ENCODE results near the gene SUGT1.
A peak's percentile ranks its signal among the peaks of the same experiment; 100 is the strongest.
"Not testable (repeated sequence)": the region's sequence is repeated elsewhere in the genome, so short reads cannot be mapped to it uniquely, and the experiment has no call there.

SUGT1 gene

GRCh38 chr13:52615812-52616211 is 36.8 kb upstream of the SUGT1 start:
- DNase-seq, result no peak
- H3K9me3 ChIP-seq, result no peaks in the 10 kb centered on the region
- intact Hi-C loops (cut with DNase I; ENCODE audit: low total_unique reads), result loop anchor here (5.0 kb wide), 1 partner anchor 36 kb away; the partner anchor contains the start of gene SUGT1
- H3K27ac ChIP-seq, result no peak overlapping the region
- H3K36me3 ChIP-seq, result no peaks in the 10 kb centered on the region
- H3K4me1 ChIP-seq, result peaks cover 0 to 20% (median 5%) of the 10 kb centered on the region in 4 donors
- no peaks in the 10 kb centered on the region for H3K27me3 ChIP-seq
- H3K4me3 ChIP-seq, result no peak overlapping the region
- no peak for TF ChIP-seq CTCF (IDR thresholded peaks at IDR 0.05)

- no peak for TF ChIP-seq CTCF (IDR thresholded peaks at IDR 0.05)
- no peaks in the 10 kb centered on the region for H3K36me3 ChIP-seq
- peak overlapping the region; percentile 82 to 90 for H3K27ac ChIP-seq
- DNase-seq, result peak; percentile 78 to 89
- no peaks in the 10 kb centered on the region for H3K27me3 ChIP-seq
- H3K4me1 ChIP-seq, result peaks cover 0 to 20% (median 8%) of the 10 kb centered on the region in 4 donors
- H3K4me3 ChIP-seq, result peak overlapping the region; percentile 63 to 84
- intact Hi-C loops (cut with DNase I; ENCODE audit: low total_unique reads), result loop anchor here (5.0 kb wide), 1 partner anchor 35 kb away; the partner anchor contains the start of gene SUGT1
- H3K9me3 ChIP-seq, result no peaks in the 10 kb centered on the region
Measured at GRCh38 chr13:52617070-52618060, 35.3 kb upstream of the SUGT1 start.

DNA sequence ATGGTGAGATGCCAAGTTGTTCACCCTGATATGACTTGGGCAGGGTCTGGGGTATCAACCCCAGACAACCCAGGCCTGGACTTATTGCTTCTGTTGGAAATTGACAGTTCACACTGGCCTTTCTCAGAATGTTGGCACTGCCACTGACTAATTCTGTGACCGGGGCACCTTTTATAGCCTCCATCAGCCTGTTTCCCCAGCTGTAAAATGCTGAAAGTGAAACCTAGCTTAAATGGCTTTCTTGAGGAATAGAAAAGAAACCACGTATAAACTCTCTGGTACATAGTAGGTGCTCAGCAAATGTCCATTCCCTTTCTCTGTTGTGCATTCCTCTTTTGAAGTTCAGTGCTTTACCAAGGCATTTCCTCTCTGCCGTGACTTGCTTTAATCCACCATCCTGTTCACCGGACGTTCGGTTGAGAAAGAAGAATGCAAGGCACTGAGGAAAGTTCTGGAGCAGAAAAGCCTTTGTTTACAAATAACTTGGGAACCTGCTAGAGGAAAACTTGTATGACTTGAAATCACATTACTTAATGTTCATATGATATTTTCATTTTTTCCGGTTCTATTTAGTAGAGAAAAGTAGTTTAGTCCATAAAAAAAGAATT is 21.4 kb upstream of the SUGT1 start:
- H3K4me3 ChIP-seq; H3K4me1 ChIP-seq; DNase-seq; H3K27me3 ChIP-seq; H3K27ac ChIP-seq; intact Hi-C loops (cut with DNase I; ENCODE audit: low total_unique reads); H3K9me3 ChIP-seq: not testable (repeated sequence)
- peaks cover 31 to 49% (median 37%) of the 10 kb centered on the region in 3 donors for H3K36me3 ChIP-seq

- no peaks in the 10 kb centered on the region for H3K9me3 ChIP-seq
- H3K36me3 ChIP-seq, result peaks cover 5 to 47% (median 30%) of the 10 kb centered on the region in 3 donors
- intact Hi-C loops (cut with DNase I; ENCODE audit: low total_unique reads), result no loop called here
- no peaks in the 10 kb centered on the region for H3K27me3 ChIP-seq
- no peak overlapping the region for H3K27ac ChIP-seq
- H3K4me3 ChIP-seq, result no peak overlapping the region
- no peaks in the 10 kb centered on the region for H3K4me1 ChIP-seq
- DNase-seq, result no peak
- TF ChIP-seq CTCF (IDR thresholded peaks at IDR 0.05), result no peak
Measured at GRCh38 chr13:52638666-52639328, 13.8 kb upstream of the SUGT1 start.

- DNase-seq, result no peak
- intact Hi-C loops (cut with DNase I; ENCODE audit: low total_unique reads), result no loop called here
- Histone ChIP-seq H3K4me3 (no peak within 1 kb of the TSS), H3K27ac (no peak within 1 kb of the TSS), H3K36me3 (peaks cover 5 to 41% (median 38%) of the 10 kb centered on the region in 3 donors), H3K27me3 (no peaks in the 10 kb centered on the region), H3K9me3 (no peaks in the 10 kb centered on the region), H3K4me1 (no peaks in the 10 kb centered on the region)
- TF ChIP-seq CTCF (IDR thresholded peaks at IDR 0.05), result no peak
Measured at GRCh38 chr13:52642131-52642530, 10.5 kb upstream of the SUGT1 start, which contains the start of gene HNRNPA1L2. TSS of gene HNRNPA1L2 (plus strand) at chr13:52642431. CDS start at chr13:52642493, 62 bp downstream.
